Caki2 (cell line): ENCODE data around the gene ARHGAP22. TPM values are rescaled to one million over a fixed set of nuclear protein-coding genes. Genes with fewer than 3 reads are reported as not detected.

Source experiments
- DNase-seq: peaks from one replicate; pipeline ENCODE4 v3.0.0-alpha.2; 2015; ENCODE audit warnings: low read depth
- in situ Hi-C: cut with HindIII; loops from 2 replicates; pipeline ENCODE4 v1.10.0; 2016; ENCODE audit warnings: low sequenced_read_pairs, low pct_unique_long_range_greater_than_20kb, mixed read lengths
- total RNA-seq: library from RNA; depleted of rRNA; stranded (reverse); fragments of >200 nt; shearing (Covaris generic); gene quantifications from 2 replicates; pipeline ENCODE4 v1.2.3, GENCODE V29; 2014; ENCODE audit warnings: low replicate concordance

The ARHGAP22 gene
- total RNA-seq, 1 experiment from 2014 or later: 14.8 TPM

DNA sequence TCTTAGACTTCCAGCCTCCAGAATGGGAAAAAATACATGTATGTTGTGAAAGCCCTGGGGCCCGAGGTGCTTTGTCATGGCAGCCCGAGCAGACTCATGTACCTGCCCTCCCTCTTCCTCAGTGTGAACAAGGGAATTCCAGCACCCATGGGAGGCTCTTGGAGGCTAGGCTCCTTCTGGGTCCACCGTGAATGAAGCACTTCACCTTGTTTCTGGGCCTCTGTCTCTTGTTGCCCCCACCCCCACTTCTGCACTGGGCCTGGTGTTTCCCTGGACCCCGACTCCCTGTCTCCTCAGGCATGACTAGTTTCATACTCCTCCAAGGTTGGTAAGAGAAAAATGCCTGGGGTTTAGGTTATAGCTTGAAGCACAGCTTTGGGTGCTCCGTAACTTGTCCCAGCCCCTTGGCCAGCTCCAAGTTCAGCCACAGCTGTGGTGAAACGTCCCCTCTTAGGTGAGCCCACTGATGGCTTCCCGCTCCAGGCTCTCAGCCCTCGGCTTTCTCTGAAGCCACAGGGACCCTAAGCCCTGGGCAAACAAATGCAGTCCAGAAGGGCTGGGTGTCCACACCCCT, 30.2 kb upstream of the ARHGAP22 start:
- in situ Hi-C loops: no loop called here
- DNase-seq: no peak

DNA sequence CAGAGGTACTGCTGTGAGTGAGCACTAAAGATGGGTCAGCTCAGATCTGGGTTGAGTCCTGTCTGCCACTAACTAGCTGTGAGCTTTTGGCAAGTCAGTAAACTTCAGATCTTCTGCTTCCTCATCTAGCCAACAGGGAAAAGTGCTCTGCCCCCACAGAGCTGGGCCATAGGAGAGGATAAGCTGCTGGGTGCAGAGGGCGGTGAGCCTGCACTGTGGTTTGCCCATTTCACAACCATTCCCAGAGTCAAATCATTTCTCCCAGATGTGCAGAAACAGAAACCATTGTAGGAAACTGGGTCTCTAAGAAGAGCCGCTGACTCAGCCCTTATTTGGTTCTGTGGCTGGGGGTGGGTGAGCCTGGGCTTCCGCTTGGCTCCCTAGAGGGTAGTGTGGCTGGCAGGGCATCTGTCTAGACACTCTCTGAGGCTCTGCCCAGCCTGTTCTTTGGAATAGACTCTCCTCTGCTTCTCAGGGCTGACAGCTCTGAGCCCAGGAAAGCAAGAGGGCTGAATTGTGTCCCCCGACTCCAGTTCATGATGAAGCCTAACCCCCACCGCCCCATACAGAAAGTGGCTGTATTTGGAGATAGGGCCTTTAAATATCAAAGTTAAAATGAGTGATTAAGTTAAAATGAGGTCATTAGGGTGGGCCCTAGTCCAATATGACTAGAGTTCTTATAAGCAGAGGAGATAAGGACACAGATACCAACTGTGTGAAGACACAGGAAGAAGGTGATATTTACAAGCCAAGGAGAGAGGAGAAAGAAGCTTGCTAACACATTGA, 29.5 kb upstream of the ARHGAP22 start:
- in situ Hi-C loops: no loop called here
- no peak for DNase-seq

DNA sequence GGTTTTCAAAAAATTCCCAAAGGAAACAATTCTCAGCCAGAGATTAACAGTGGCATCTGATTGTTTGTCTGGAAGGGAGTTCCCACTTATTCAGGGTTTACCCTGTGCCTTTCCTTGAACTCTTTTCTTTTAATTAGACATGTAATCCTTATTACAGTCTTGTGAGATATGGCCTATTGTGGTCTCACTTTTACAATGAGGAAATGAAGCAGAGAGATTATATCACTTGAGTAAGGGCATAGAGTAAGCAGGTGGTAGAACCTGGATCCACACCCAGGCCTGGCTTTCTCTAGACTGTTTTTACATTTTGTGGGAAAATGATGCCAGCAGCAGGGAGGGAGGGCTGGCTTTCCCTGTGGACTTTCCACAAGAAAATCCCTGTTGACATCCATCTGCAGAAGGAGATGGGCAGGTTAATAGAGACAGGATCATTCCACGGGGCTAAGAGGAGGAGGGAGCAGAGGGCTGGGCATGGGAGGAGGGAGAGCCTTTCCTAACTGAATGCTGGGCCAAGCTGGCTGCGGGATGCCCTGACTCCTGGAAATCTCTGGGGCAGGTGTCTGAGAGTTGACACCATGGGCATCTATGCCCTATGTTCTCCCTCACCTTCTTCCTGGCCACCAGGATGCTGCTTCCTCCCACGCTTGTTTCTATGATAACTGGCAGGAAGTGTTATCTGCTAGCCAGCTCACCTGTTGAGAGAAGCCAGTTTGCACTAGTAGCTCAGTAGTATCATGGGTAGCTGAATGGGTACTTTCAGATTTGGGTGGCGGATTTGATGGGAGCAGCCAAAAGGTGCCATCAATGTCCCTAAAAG, 28.7 kb upstream of the ARHGAP22 start:
- no peak for DNase-seq
- in situ Hi-C loops: no loop called here

DNA sequence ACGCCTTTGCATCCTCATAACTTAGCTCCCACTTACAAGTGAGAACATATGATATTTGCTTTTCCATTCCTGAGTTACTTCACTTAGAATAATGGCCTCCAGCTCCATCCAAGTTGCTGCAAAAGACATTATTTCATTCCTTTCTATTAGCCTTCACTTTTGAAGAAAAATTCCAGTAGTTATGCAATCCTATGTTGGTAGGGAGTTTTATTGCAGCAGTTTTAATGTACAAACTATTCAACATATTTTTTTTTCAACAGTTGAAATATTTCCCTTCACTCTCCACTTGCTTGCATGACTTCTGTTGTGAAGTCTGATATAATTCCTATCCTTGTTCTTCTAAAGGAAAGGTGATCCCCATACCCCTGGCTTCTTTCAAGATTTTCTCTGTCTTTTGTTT, 27.3 kb upstream of the ARHGAP22 start:
- DNase-seq: no peak
- in situ Hi-C loops: no loop called here

DNA sequence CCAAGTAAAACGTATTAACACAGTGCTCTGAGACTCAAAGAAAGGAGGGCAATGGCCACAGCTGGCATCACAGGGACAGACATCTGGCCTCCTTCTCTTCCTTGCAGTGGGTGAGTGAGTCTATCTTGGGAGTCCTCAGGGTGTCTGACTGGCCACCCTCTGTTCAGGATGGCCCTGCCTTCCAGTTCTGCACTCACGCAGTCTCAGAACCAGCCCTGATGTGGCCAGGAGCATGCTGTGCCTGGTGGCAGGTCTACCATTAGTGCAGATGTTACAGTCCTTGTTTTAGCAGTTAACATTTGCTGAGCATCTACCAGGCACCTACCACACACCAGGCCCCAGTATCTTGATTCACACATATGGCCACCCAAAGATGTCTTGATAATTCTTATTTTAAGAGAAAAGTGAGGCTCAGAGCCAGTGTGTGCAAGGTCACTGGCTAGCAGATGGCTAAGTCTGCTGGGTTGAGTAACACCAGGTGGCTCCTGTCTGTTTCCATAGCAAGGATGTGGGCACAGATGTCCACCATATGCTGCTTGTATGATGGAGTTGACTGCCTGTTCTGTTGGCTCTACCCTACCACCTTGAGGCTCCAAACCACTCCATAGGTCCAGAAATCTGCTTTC, 23.2 kb upstream of the ARHGAP22 start:
- in situ Hi-C loops: no loop called here
- no peak for DNase-seq

DNA sequence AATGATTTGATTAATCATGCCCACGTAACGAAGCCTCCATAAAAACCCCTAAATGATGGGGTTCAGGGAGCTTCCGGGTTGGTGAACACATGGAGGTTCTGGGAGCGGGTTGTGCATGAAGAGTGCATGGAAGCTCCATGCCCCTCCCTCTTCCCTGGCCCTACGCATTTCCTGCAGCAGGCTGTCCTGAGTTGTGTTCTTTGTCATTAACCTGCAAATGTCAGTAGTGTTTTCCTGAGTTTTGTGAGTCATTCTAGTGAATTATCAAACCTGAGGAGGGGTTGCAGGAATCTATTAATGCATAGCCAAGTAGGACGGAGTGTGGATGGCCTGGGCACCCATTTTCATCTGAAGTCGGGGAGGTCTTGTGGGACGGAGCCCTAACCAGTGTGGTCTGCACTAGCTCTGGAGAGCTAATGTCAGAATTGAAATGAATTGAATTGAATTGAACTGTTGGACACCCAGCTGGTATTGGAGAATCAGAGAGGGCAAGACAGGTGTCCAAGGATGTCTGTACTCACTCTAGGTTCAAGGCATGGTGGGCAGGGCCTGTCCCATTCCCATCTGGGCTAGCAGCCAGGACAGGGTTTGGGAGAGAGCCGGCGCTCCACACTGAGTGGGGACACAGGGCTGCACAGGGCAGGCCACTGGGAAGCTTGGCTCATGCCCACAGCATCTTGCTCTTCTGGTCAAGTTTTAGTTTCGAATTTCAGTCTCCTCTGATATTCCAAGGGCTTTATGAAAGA, 22.3 kb upstream of the ARHGAP22 start:
- peak; percentile 44 for DNase-seq
- in situ Hi-C loops: no loop called here

DNA sequence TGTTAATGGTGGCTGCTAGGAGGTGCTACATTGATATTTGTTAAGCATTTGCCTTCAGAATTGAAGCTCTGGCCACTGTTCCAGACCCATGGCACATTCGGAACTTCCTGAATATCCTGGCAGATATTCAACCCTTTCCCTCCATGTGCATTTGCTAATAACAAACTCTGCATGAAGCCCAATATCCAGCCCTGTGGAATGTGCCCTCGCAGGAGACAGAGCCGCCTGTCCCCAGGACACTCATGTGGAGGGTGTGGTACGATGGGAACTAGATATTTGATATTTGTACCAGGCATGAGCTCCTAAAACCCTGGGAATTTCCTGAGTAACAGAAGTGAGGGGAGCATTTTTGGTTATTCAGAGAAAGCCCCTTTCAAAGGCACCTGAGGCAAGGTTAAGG, 21.6 kb upstream of the ARHGAP22 start:
- no peak for DNase-seq
- in situ Hi-C loops: no loop called here

DNA sequence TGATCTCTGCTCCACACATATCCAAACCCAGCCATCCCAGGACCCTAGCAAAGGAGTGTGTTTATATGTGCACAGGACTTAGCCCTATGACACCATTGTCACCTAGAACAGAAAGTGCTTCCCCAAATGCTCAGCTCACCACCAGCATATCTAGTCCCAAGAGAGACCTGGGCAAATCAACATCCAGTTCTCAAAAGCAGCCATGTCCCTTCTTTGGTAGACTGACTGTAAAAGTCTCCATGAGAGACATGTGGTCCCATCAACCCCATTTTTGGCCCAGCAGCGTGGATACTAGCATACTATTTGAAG, 20.9 kb upstream of the ARHGAP22 start:
- in situ Hi-C loops: no loop called here
- no peak for DNase-seq

DNA sequence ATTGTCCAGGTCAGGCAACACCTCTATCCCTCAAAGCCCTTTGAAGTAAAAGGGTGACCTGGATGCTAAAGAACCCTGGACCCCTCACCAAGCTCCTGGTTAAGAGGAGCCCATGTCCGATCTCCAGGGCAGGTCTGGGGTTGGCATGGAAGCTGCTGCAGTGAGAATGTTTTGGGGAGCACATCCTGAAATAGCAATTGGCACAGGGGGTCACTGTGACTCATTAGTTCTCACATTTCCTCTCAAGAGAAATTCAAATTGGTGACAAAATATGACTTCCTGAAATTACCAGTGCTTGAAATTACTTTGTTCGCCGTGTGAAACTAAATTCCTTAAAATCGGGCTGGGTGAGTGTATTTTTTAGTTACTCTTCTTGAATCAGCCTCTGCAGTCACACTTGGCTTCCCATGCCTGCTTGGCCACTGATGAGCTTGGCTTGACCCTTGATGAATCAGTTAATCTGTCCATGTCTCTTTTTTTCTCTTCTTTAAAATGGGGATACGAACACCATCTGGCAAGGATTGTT, 18.8 kb upstream of the ARHGAP22 start:
- peak; percentile 79 for DNase-seq
- in situ Hi-C loops: no loop called here

DNA sequence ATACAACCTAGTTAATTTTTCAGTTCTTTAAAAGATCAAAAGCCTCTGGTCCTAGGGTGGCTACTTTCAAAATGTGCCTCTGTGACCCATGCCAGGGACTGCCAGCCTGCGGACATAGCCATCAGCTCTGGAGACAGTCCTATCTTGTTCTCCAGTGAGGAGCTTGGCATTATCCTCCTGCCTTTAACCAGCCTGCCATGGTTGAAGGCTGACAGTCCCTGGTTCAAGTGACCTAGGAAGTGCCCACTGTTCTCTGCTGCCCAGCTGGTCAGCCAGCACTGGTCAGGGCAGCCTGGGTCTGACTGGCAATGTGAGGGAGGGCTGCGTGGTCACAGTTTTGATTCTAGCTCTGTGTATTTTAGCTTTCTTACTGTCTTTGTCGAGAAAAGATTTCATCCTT, 18.1 kb upstream of the ARHGAP22 start:
- in situ Hi-C loops: no loop called here
- no peak for DNase-seq

DNA sequence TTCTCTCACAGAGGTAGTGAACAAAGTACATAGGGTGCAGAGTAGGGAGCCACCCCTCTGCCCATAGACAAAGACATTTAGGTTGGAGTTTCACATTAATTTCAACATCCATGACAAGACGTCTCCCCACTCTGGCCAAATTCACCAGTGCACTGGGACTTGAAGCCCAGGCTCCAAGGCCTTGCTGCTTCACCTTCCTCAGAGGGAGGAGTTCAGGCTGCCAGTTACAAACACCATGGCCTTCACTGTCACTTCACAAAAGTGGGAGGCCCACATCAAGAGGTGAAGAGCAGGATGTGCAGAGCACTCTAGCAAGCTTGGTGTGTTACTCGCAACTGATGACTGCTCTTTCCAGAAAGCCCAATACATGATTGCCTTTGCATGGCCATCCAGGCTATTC, 15.8 kb upstream of the ARHGAP22 start:
- DNase-seq: no peak
- in situ Hi-C loops: no loop called here

DNA sequence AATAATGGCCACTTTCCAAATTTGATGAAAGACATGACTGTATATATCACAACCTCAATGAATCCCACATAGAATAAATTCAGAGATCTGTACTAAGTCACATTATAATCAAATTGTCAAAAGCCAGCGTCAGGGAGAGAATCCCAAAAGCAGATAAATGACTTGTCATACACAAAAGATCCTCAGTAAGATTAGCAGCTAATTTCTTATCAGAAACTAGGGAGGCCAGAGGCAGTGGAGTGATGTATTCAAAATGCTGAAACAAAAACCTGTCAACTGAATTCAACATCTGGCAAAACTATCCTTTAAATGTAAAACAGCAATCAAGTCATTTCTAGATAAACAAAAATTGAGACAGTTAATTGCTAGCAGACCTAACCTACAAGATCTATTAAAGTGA, 11.6 kb upstream of the ARHGAP22 start:
- no peak for DNase-seq
- in situ Hi-C loops: no loop called here

DNA sequence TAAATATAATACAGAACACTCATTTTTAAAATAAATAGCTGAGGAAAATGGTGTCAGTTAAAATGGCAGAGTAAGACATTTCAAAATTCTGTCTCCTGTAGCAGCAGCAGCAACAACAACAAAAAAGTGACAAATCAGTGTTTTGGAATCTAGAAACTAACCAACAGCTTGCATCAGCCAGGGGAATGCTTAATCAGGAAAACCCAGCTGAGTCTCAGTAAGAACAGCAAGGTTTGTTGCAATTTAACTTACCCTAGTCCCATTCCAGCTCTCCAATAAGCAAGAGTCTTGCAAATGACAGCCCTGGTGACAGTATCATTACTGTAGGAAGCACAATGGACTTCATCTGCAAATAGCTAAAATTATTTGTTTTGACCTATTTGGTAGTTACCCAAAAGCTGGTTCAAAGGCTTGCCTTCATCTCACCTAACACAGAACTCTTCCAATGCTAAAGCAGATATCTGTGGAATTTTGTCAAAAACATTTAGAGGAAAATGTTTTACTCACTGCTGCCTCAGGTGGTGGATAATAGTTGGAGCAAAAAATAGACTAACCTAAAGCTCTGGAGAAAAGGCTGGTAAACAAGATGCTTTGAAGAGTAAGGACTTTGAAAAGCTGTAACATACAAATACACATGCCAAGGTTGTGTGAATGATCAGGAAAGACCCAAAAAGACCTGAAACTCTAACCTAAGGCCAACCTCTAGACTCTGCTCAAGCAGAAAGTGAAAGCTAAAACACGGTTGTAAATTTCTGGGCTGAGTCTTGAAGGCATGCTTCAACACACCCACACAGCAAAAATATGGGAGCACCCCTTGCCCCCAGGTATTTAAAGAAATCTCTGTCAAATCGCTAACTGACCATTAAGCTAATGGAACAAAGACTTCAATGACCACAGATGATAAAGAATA, 9.9 kb upstream of the ARHGAP22 start:
- in situ Hi-C loops: no loop called here
- DNase-seq: no peak

DNA sequence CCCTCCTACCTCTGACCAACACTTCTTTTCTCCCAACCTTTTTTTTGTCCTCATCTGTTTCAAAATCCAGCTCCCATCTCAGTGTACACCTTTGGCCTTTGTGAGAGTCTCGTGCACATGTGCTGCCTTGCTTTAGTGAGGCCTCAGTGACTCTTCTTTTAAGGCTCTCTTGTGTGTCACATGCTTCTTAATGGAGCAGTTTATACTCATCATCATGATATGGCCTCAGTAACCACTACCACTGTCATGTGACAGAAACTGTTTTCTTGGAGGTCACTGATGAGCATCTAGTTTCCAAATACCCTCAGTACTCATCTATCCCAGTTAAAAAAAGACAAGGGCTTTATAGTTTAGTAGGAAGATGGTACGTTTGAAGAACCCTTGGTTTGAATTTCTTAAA, 8.1 kb upstream of the ARHGAP22 start:
- in situ Hi-C loops: no loop called here
- no peak for DNase-seq

DNA sequence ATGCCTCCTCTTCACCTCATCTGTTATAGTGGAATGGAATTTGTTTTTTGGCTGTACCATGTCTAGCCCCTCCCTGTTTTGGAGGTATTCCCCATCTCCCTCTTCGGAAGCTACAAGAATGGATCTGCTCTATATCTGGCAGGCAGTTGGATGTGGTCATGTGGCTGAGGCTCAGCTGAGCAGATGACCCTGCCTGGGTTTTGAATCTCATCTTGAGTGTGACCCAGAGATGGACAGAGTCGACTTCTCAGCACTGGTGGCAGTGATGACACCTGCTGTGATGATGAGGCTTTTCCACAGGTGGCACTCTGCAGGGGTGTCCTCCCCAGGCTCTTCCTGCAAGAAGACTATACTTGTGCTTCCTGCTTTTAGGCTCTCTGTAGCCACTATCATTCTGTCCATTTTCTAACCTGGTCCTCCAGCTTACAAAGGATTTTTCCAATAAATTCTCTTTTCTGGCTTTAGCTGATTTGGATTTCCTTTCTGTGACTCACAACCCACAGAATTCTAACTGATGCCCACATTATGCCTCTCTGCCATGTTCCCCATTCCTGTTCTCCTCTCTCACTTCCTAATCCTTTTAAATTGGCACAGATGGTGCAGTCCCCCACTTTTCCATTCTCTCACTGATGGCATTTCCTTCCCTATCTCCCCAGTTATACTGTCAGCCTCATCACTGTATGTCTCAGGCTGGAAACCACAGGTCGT, 7.5 kb upstream of the ARHGAP22 start:
- DNase-seq: no peak
- in situ Hi-C loops: no loop called here

DNA sequence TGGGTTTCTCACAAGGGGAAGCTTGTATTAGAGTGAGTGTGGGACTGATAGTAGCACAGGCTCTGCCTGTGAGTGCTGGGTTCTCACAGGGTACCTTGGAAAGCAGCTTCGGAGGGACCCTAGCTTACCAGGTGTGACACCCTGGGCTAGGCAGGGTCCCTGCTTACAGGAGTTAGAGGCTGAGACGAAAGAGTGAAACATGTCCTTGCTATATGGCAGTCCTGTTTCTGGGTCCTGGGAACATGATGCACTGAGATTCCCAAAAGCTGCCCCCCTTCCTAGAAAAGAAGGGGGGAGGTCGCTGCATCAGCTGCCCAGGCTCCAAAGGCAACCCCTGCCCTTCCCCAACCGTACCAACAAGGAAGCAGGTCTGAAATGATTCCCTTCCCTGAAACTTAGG, 6.3 kb upstream of the ARHGAP22 start:
- no peak for DNase-seq
- in situ Hi-C loops: no loop called here

DNA sequence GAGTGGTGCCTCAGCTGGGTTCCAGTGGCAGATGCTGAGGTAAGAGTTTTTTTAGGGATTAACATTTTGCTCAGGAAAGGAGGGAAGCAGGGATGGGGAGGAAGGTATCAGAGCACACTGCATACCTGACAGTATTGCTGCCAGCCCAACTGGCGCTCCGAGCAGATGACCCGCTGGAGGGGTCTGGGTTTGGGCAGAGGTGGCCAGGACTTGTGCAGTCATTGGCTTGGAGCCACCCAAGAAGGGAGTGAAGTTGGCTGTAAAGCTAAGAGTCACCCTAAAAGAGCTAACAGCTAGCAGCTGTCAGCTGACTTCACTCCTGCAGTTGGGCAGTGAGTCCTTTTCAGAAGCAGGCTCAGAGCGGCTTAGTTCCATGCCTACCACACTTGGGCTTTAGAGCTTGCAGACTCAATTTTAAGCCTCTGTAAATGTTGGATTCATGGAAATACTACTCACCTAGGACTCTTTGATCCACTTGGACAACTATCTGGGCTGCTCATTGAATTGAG, 5.8 kb upstream of the ARHGAP22 start:
- in situ Hi-C loops: no loop called here
- no peak for DNase-seq
